ENCODE measurements around the gene RXRB.

RXRB gene

GRCh38 chr6:33213989-33214335 lies 13.5 kb upstream of the RXRB start:
- no peaks in the 10 kb centered on the region for H3F3A ChIP-seq (ENCODE audit: insufficient read depth, low read length)
- H3K27ac ChIP-seq (ENCODE audit: low read depth, low read length, poor library complexity, severe bottlenecking), result no peak overlapping the region
- 0 out of 2 replicates have a peak, but pooled peaks cover 3% of the 10 kb centered on the region for H3K27me3 ChIP-seq (ENCODE audit: insufficient read depth, low read length)
- H3K4me1 ChIP-seq (ENCODE audit: insufficient read depth, low read length, severe bottlenecking), result peaks cover 4% of the 10 kb centered on the region
- no peak overlapping the region for H3K4me2 ChIP-seq (ENCODE audit: low read length)
- no peak overlapping the region for H2AFZ ChIP-seq (ENCODE audit: low read length)
- no peaks in the 10 kb centered on the region for H3K9me2 ChIP-seq (ENCODE audit: low read depth, low read length)
- no peak overlapping the region for H3K4me3 ChIP-seq (ENCODE audit: low read depth, low read length, poor library complexity, severe bottlenecking)
- H4K20me1 ChIP-seq (ENCODE audit: insufficient read depth, low read length), result no peaks in the 10 kb centered on the region
- no peaks in the 10 kb centered on the region for H3K9me3 ChIP-seq (ENCODE audit: low read length)
- H3K36me3 ChIP-seq (ENCODE audit: insufficient read depth, low read length), result peaks cover 14% of the 10 kb centered on the region
- H3K79me2 ChIP-seq (ENCODE audit: insufficient read depth, low read length), result no peaks in the 10 kb centered on the region
- TF ChIP-seq CTCF (IDR thresholded peaks at IDR 0.05; ENCODE audit: low read length), result no peak
- no peak for TF ChIP-seq EZH2 (IDR thresholded peaks at IDR 0.05; ENCODE audit: borderline replicate concordance, low read length)
- H3K9ac ChIP-seq (ENCODE audit: low read length), result no peak overlapping the region

- no peaks in the 10 kb centered on the region for H3K79me2 ChIP-seq (ENCODE audit: insufficient read depth, low read length)
- H3K27me3 ChIP-seq (ENCODE audit: insufficient read depth, low read length), result 0 out of 2 replicates have a peak, but pooled peaks cover 3% of the 10 kb centered on the region
- no peak overlapping the region for H3K9ac ChIP-seq (ENCODE audit: low read length)
- H3K9me3 ChIP-seq (ENCODE audit: low read length), result no peaks in the 10 kb centered on the region
- H2AFZ ChIP-seq (ENCODE audit: low read length), result no peak overlapping the region
- H4K20me1 ChIP-seq (ENCODE audit: insufficient read depth, low read length), result no peaks in the 10 kb centered on the region
- H3K4me3 ChIP-seq (ENCODE audit: low read depth, low read length, poor library complexity, severe bottlenecking), result no peak overlapping the region
- peak overlapping the region; percentile 6; the same call in 1 of the 2 replicates for H3K4me2 ChIP-seq (ENCODE audit: low read length)
- TF ChIP-seq EZH2 (IDR thresholded peaks at IDR 0.05; ENCODE audit: borderline replicate concordance, low read length) (no peak), CTCF (IDR thresholded peaks at IDR 0.05; ENCODE audit: low read length) (no peak)
- peaks cover 7% of the 10 kb centered on the region for H3K4me1 ChIP-seq (ENCODE audit: insufficient read depth, low read length, severe bottlenecking)
- no peak overlapping the region for H3K27ac ChIP-seq (ENCODE audit: low read depth, low read length, poor library complexity, severe bottlenecking)
- H3K36me3 ChIP-seq (ENCODE audit: insufficient read depth, low read length), result peaks cover 14% of the 10 kb centered on the region
- H3K9me2 ChIP-seq (ENCODE audit: low read depth, low read length), result no peaks in the 10 kb centered on the region
- no peaks in the 10 kb centered on the region for H3F3A ChIP-seq (ENCODE audit: insufficient read depth, low read length)
These were observed 12.9 kb upstream of the RXRB start for GRCh38 chr6:33213166-33213988.

- H3K27me3 ChIP-seq (ENCODE audit: insufficient read depth, low read length), result 0 out of 2 replicates have a peak, but pooled peaks cover 3% of the 10 kb centered on the region
- H2AFZ ChIP-seq (ENCODE audit: low read length), result no peak overlapping the region
- H3K9me2 ChIP-seq (ENCODE audit: low read depth, low read length), result no peaks in the 10 kb centered on the region
- H3K4me1 ChIP-seq (ENCODE audit: insufficient read depth, low read length, severe bottlenecking), result peaks cover 10% of the 10 kb centered on the region
- no peak overlapping the region for H3K9ac ChIP-seq (ENCODE audit: low read length)
- no peak overlapping the region for H3K4me3 ChIP-seq (ENCODE audit: low read depth, low read length, poor library complexity, severe bottlenecking)
- no peaks in the 10 kb centered on the region for H4K20me1 ChIP-seq (ENCODE audit: insufficient read depth, low read length)
- H3F3A ChIP-seq (ENCODE audit: insufficient read depth, low read length), result no peaks in the 10 kb centered on the region
- TF ChIP-seq CTCF (IDR thresholded peaks at IDR 0.05; ENCODE audit: low read length) (no peak), EZH2 (IDR thresholded peaks at IDR 0.05; ENCODE audit: borderline replicate concordance, low read length) (no peak)
- no peaks in the 10 kb centered on the region for H3K9me3 ChIP-seq (ENCODE audit: low read length)
- no peak overlapping the region for H3K27ac ChIP-seq (ENCODE audit: low read depth, low read length, poor library complexity, severe bottlenecking)
- H3K4me2 ChIP-seq (ENCODE audit: low read length), result no peak overlapping the region; the same call in 1 of the 2 replicates
- H3K36me3 ChIP-seq (ENCODE audit: insufficient read depth, low read length), result peaks cover 14% of the 10 kb centered on the region
- no peaks in the 10 kb centered on the region for H3K79me2 ChIP-seq (ENCODE audit: insufficient read depth, low read length)
These were observed 12.3 kb upstream of the RXRB start for GRCh38 chr6:33212857-33213165.
